Gastrocnemius medialis (tissue), 4 donors: ENCODE results near the gene DHRS9.

Experiments used
- CTCF ChIP-seq, 5 experiments: fragments of 450-650 bp in 3 of 5; fragments of 200-600 bp in 2 of 5; sonication (generic) in 2 of 5; IDR thresholded peaks in 4 of 5; conservative IDR thresholded peaks in 1 of 5; 1 replicate in 4 of 5; 2 replicates in 1 of 5; pipeline ENCODE4 v1.5.1; 2016 to 2019; ENCODE audit warnings: antibody characterized with exemption in 5 of 5, mild to moderate bottlenecking in 3 of 5, moderate library complexity in 3 of 5
- POLR2A ChIP-seq, 2 donors: fragments of 450-650 bp; IDR thresholded peaks; one replicate each; pipeline ENCODE4 v1.6.1; 2017; ENCODE audit warnings: antibody characterized with exemption in 2 of 2, mild to moderate bottlenecking in 2 of 2, moderate library complexity in 2 of 2

GRCh38 chr2:169073211-169073962, 4.0 kb downstream of the DHRS9 start:
- TF ChIP-seq POLR2A (IDR thresholded peaks at IDR 0.05) = no peak
- TF ChIP-seq CTCF (IDR thresholded peaks at IDR 0.05 in 4 of 5, conservative IDR thresholded peaks at IDR 0.05 in 1 of 5) = no peak
